NCI-H748 treated with DMSO at 0.1 percent for 48 hours (cell line): ENCODE data around the gene RNF14.
A peak's percentile ranks its signal among the peaks of the same experiment; 100 is the strongest.
"Not testable (repeated sequence)": the region's sequence is repeated elsewhere in the genome, so short reads cannot be mapped to it uniquely, and the experiment has no call there.

Experiments used
- DNase-seq: peaks from one replicate; lab custom pipeline; 2025; lab: John Stamatoyannopoulos, UW

The RNF14 gene

GRCh38 chr5:142014911-142015584 is 46.1 kb downstream of the RNF14 start:
- DNase-seq = peak; percentile 43

DNA sequence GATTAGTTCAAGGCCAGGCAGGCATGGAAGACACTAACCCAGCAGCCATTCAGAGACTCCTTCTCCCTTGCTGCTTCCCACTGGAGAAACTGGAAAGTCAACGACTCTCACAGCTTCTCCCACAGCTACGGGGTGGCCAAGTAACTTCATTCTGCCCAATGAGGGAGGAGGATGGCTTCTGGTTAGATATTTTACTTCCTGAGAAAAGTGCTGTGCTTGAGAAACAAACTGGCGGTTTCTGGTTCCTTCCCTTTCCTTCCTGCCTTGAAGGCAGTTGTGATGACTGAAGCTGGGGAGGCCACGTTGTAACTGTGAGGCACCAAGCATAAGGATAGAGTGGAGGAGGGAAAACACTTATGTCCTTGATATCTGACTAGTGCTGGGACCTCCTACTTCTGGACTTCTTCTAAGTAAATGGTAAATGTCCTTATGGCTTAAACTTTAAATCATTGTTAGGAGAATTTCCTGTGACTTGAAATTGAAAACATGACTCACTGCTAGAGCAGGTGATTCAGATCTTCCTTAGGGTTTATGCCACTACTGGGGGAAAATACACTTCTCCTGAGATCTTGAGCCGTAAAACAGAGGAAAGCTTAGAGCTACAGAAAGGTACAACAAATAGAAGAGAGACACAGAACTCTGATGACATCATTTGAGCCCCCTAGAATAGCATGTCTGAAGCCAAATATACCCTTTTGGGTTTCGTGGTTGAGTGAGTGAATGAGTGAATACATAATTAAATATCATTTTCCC is 47.1 kb downstream of the RNF14 start:
- no peak for DNase-seq

DNA sequence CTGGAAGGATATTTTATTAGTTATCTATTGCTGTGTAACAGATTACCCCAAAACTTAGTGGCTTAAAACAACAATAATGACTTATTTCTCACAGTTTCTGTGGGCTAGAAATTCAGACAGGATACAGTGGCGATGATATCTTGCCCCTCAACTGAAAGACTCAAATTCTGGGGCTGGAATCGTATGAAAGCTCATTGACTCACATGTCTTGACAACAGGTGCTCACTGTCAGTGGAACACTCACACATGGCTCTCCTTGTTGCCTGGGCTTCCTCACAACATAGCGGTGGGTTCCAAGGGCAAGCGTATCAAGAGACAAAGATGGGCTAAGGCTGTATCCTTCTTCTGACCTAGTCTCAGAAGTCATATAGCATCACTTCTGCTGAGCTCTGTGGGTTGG is 47.7 kb downstream of the RNF14 start:
- no peak for DNase-seq

DNA sequence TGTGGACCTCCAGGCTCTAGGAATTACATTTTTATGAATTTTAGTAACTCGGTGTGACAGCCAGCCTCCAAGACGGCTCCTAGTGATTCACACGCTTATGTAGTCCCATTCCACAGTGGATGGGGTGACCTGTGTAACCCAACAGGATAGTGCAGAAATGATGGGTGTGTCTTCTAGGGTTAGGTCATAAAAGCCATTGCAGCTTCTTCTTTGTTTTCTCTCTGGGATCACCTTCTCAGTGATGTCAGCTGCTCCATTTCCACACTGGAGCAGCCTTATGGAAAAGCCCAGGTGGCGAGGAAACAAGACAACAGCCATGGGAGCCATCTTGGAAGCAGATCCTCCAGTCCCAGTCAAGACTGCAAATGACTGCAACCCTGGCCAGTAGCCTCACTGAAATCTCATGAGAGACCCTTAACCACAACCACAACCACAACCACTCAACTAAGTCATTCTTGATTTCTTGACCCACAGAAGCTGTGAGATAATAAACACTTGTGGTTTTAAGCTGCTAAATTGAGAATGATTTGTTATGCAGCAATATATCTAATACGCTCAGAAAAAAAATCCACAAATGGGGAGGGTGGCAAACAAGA is 49.0 kb downstream of the RNF14 start:
- no peak for DNase-seq

DNA sequence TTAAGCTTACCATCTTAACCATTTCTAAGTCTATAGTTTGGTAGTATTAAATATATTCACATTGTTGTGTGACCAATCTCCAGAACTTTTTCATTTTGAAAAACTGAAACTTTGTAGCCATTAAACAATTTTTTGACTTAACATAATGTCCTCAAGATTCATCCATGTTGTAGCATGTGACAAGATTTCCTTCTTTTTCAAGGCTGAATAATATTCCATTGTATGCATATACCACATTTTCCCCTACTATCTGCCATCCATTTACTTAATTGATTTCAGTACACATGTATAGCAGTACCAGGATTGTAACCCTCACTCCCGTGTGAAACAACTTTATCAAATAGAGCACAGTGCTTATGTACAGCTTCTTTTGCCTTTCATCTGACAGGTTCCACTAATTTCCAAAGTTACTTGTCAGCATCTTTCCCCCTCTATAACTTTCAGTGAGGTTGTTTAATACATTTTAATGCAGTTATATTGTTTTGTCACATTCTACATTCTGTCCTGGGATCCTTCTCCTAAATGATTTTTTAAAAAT is 51.3 kb downstream of the RNF14 start:
- DNase-seq = no peak

DNA sequence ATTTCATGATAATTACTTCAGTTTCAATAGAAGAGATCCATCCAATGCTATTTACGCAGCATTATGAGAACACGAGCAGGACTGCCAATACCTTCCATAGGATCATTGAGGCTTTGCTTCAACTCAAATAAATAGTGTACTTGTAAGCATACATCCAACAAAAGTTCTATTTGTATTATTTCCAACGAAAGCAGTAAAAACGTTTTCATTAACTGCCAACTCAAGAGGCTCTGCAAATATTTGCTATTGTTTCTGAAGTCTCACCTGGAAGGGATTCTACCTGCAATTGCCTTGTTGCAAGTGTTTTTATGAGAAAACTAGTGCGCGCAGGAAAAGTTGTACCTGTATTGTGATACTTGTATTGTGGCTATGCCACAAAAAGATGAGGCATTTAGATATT is 54.9 kb downstream of the RNF14 start:
- peak; percentile 68 for DNase-seq

- peak; percentile 65 for DNase-seq
Observed at GRCh38 chr5:142024771-142025304, 55.9 kb downstream of the RNF14 start.

GRCh38 chr5:142025637-142026036 is 56.7 kb downstream of the RNF14 start:
- no peak for DNase-seq

DNA sequence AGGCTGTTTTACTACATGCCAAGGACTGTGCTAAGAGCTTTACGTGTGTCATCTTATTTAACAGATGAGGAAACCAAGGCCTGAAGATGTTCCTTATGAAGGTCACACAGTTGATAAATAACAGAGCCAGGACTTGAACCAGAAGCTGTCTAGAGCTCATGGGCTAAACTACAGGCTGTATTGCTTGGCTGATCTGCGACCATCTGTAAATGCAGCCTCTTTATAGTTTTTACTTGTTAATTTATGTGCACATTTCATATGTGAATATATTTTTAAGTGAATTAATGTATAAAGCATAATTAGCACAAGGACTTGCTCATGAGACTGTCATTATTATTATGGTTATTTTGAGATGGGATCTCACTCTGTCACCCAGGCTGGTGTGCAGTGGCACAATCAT is 63.2 kb downstream of the RNF14 start:
- DNase-seq = no peak

DNA sequence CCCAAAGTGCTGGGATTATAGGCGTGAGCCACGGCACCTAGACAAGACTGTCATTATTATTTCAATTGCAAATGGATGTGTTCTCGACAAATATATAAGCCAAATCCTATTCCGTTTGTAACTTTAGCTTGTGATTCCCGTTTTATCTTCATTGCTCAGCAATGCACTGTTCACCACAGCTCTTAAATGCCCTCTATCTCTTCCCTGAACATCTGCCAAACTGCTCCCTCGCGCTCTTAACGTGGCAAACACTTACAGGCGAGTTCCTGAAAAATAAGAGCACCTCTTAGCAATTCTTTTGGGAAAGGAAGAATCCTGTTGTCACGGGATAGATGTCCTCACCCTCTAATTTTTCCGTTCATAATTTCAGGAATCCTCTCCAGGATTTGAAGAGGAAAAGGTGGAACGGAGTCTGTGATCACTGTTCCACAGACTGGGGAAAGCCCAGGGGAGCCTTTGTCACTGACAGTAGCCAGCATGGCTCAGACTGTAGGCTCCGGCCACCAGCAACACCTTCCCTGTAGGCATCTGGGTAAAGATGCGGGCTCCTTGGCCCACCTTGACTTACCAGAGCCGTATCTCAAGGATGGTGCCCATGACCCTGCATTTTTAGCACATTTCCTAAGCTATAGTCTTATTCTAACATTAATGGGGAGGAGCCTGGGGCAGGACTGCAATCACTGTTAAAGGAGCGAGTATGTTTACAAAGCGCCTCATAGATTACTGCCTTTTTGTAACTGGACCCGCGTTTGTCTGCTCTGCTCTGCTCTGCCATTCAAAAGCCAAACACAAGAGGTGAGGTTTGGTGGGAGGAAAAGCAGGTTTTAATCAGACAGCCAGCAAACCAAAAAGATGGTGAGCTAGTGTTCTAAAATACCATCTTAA is 64.1 kb downstream of the RNF14 start:
- peak; percentile 34 for DNase-seq

DNA sequence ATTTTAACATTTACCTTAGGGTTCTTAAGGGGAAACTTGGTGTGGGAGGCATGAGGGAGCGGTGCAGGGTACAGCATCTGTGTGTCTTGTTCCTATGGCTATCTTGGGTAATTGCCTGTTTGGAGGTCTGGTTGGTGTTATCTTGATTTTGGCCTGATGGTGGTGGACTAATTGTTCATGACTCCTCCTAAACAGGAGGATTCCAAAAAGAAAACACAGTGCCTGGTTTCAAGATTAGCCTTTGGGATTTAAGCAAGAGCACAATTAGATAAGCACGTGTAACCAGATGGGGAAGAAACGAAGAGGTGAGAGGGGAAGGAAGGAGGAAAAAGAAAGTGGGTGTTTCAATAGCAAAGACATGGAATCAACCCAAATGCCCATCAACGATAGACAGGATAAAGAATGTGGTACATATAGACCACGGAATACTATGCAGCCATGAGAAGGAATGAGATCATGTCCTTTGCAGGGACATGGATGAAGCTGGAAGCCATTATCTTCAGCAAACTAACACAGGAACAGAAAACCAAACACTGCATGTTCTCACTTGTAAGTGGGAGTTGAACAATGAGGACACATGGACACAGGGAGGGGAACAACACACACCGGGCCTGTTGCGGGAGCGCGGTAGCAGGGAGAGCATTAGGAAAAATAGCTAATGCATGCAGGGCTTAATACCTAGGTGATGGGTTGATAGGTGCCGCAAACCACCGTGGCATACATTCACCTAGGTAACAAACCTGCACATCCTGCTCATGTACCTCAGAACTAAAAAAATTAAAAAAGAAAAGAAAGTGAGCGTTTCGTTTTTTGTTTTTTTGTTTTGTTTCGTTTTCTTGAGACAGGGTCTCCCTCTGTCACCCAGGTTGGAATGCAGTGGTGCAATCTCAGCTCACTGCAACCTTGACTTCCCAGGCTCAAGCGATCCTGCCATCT is 65.0 kb downstream of the RNF14 start:
- not testable (repeated sequence) for DNase-seq

- DNase-seq = no peak
Observed at GRCh38 chr5:142034994-142035393, 66.1 kb downstream of the RNF14 start.

DNA sequence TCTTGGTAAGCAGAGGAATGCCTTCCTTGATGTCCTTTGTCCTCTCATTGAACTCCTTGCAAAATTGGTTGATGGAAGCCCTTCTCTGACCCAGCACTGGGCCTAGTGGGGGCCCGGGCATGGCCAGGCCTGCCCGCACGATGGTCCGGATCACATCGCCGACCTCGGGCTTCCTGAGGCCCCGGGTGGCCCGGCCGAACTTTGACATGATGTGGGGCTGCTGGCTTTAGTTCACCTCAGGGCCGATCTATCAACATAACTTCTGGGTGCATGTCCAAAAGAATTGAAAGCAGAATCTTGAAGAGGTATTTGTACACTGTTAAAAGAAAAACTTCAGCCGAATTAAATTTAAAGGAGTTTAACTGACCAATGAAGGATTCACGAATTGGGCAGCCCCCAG is 68.0 kb downstream of the RNF14 start:
- DNase-seq = no peak

DNA sequence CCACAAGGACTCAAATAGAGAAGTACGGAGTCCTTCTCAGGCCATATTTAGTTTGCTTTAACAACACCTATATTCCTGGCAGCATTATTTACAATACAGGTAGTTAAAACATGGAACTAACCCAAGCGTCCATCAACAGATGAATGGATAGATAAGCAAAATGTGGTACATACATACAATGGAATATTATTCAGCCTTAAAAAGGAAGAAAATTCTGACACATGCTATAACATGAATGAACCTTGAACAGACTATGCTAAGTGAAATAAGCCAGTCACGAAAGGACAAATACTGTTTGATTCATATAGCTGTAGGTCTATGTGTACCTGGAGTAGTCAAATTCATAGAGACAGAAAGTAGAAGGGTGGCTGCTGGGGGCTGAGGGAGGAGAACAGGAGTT is 68.7 kb downstream of the RNF14 start:
- not testable (repeated sequence) for DNase-seq

DNA sequence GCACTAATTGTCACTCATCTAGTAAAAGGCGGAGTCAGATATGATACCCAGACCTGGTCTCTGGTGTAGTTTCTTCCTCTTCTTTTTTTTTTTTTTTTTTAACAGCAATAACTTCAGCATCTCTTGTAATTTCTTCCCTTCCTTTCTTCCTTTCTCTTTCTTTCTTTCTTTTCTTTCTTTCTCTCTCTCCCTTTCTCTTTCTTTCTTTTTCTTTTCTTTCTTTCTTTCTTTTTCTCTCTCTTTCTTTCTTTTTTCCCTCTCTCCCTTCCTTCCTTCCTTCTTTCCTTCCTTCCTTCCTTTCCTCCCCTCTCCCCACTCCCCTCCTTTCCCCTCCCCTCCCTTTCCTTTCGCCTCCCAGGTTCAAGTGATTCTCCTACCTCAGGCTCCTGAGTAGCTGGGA is 69.8 kb downstream of the RNF14 start:
- no peak for DNase-seq
